Breast epithelium (tissue), 4 donors: Measurements from ENCODE around the gene ANO3. TPM values are rescaled to one million over a fixed set of nuclear protein-coding genes. Genes with fewer than 3 reads are reported as not detected.
"Not testable (repeated sequence)": the region's sequence is repeated elsewhere in the genome, so short reads cannot be mapped to it uniquely, and the experiment has no call there.

Experiments used
- DNase-seq, 2 donors: peaks; one replicate each; pipeline ENCODE4 v3.0.0-alpha.2; 2019; ENCODE audit warnings: low spot score in 2 of 2
- H3K27ac ChIP-seq, 2 donors: fragments of 200-600 bp; sonication (generic) in 1 of 2; one replicate each; pipeline ENCODE4 v1.5.1; 2016 to 2019; ENCODE audit warnings: mild to moderate bottlenecking in 1 of 2
- H3K27me3 ChIP-seq, 2 donors: fragments of 200-600 bp; sonication (generic) in 1 of 2; one replicate each; pipeline versions ENCODE4 v1.5.1 to v1.6.0; 2017 to 2019; ENCODE audit warnings: control low read depth in 1 of 2, mild to moderate bottlenecking in 1 of 2
- H3K36me3 ChIP-seq: fragments of 200-600 bp; one replicate; pipeline ENCODE4 v1.5.1; 2019
- H3K4me1 ChIP-seq, 2 donors: fragments of 200-600 bp; sonication (generic); one replicate each; pipeline ENCODE4 v1.5.1; 2016 to 2019; ENCODE audit warnings: control low read depth in 1 of 2
- H3K4me3 ChIP-seq, 3 donors: fragments of 200-600 bp; sonication (generic); 1 replicate in 2 of 3; 2 replicates in 1 of 3; pipeline ENCODE4 v1.5.1; 2016 to 2019; ENCODE audit warnings: mild to moderate bottlenecking in 3 of 3, moderate library complexity in 2 of 3
- H3K9me3 ChIP-seq, 2 donors: fragments of 200-600 bp; sonication (generic) in 1 of 2; one replicate each; pipeline ENCODE4 v1.5.1; 2016 to 2019; ENCODE audit warnings: control low read depth in 1 of 2
- POLR2A ChIP-seq: fragments of 450-650 bp; IDR thresholded peaks from one replicate; pipeline ENCODE4 v1.6.1; 2016; ENCODE audit warnings: antibody characterized with exemption, mild to moderate bottlenecking, moderate library complexity
- POLR2AphosphoS5 ChIP-seq, 3 donors: sonication (generic); formaldehyde crosslinking; IDR thresholded peaks; one replicate each; pipeline ENCODE4 v1.6.1; 2017; ENCODE audit warnings: antibody characterized with exemption in 3 of 3
- intact Hi-C: fragments of 100-400 bp; cut with DNase I; formaldehyde crosslinking; loops from one replicate; pipeline ENCODE4 v1.15.1; 2023; ENCODE audit warnings: low total_unique reads
- total RNA-seq, 3 donors: library from RNA; depleted of rRNA; stranded (reverse); fragments of >200 nt; gene quantifications; one replicate each; pipeline ENCODE4 v1.1.0, GENCODE V29; 2016
- TF ChIP-seq, protein P1 (sequence below), 3 donors: fragments of 450-650 bp; IDR thresholded peaks; one replicate each; pipeline ENCODE4 v1.5.1; 2016 to 2017; ENCODE audit warnings: antibody characterized with exemption in 3 of 3, mild to moderate bottlenecking in 3 of 3, moderate library complexity in 3 of 3

The ANO3 gene
- total RNA-seq, 3 donors from 2014 or later = 0.29 to 9.0 (median 0.66) TPM

- DNase-seq = no peak
- Histone ChIP-seq H3K27ac (no peak overlapping the region), H3K4me3 (no peak overlapping the region), H3K27me3 (peaks cover 0 to 3% of the 10 kb centered on the region in 2 donors), H3K9me3 (no peaks in the 10 kb centered on the region), H3K36me3 (no peaks in the 10 kb centered on the region), H3K4me1 (no peaks in the 10 kb centered on the region)
- TF ChIP-seq POLR2AphosphoS5 (IDR thresholded peaks at IDR 0.05) = no peak
- TF ChIP-seq, protein P1, sequence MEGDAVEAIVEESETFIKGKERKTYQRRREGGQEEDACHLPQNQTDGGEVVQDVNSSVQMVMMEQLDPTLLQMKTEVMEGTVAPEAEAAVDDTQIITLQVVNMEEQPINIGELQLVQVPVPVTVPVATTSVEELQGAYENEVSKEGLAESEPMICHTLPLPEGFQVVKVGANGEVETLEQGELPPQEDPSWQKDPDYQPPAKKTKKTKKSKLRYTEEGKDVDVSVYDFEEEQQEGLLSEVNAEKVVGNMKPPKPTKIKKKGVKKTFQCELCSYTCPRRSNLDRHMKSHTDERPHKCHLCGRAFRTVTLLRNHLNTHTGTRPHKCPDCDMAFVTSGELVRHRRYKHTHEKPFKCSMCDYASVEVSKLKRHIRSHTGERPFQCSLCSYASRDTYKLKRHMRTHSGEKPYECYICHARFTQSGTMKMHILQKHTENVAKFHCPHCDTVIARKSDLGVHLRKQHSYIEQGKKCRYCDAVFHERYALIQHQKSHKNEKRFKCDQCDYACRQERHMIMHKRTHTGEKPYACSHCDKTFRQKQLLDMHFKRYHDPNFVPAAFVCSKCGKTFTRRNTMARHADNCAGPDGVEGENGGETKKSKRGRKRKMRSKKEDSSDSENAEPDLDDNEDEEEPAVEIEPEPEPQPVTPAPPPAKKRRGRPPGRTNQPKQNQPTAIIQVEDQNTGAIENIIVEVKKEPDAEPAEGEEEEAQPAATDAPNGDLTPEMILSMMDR (IDR thresholded peaks at IDR 0.05) = peak; percentile 43 to 64 (median 50)
- TF ChIP-seq POLR2A = no peak
- intact Hi-C loops = no loop called here
Observed at GRCh38 chr11:26297189-26297975, 34.5 kb upstream of the ANO3 start.

DNA sequence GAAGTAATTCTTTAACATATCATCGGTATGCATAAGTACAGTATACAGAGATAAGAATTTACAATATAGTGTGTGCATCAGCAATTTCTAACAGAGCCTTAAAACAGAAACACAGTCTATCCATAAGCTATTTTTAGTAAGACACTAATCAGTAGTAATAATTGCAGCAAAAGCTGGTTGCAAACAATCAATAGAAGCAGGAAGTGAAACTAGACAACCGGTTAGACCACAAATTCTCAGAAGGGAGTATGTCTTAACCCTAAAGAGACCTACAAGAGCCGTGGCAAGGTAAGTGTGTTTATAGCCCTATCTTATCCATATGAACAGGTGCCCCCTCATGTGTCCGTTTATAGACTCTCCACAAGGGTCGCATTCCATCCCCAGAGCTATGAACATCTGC is 15.6 kb upstream of the ANO3 start:
- H3K9me3 ChIP-seq, H3K4me1 ChIP-seq, H3K4me3 ChIP-seq, H3K27me3 ChIP-seq, intact Hi-C loops, H3K27ac ChIP-seq, DNase-seq, H3K36me3 ChIP-seq: not testable (repeated sequence)

GRCh38 chr11:26319906-26320305 is 12.0 kb upstream of the ANO3 start:
- intact Hi-C loops = no loop called here

GRCh38 chr11:26321516-26321915 is 10.4 kb upstream of the ANO3 start:
- no peaks in the 10 kb centered on the region for H3K27me3 ChIP-seq
- TF ChIP-seq POLR2AphosphoS5 (IDR thresholded peaks at IDR 0.05) = no peak
- TF ChIP-seq, protein P1 (IDR thresholded peaks at IDR 0.05) = no peak
- no peak overlapping the region for H3K27ac ChIP-seq
- intact Hi-C loops = no loop called here
- H3K36me3 ChIP-seq = no peaks in the 10 kb centered on the region
- H3K4me3 ChIP-seq = no peak overlapping the region
- H3K4me1 ChIP-seq = no peaks in the 10 kb centered on the region
- no peaks in the 10 kb centered on the region for H3K9me3 ChIP-seq
- no peak for DNase-seq

More at GRCh38 chr11:26319906-26320305, 12.0 kb upstream of the ANO3 start:
- Histone ChIP-seq H3K36me3 (no peaks in the 10 kb centered on the region), H3K4me3 (no peak overlapping the region), H3K4me1 (no peaks in the 10 kb centered on the region), H3K27ac (no peak overlapping the region), H3K27me3 (no peaks in the 10 kb centered on the region), H3K9me3 (no peaks in the 10 kb centered on the region)
- no peak for DNase-seq
- TF ChIP-seq POLR2AphosphoS5 (IDR thresholded peaks at IDR 0.05) (no peak), POLR2A (no peak)
- TF ChIP-seq, protein P1 (IDR thresholded peaks at IDR 0.05) = no peak

- TF ChIP-seq, protein P1 (IDR thresholded peaks at IDR 0.05) = no peak
- TF ChIP-seq POLR2AphosphoS5 (IDR thresholded peaks at IDR 0.05) (no peak), POLR2A (no peak)
- H3K4me3 ChIP-seq = no peak overlapping the region
- intact Hi-C loops = no loop called here
Observed at GRCh38 chr11:26322335-26323067, 9.4 kb upstream of the ANO3 start.

More at GRCh38 chr11:26322335-26323067, 9.4 kb upstream of the ANO3 start:
- Histone ChIP-seq H3K27ac (no peak overlapping the region), H3K9me3 (no peaks in the 10 kb centered on the region), H3K4me1 (no peaks in the 10 kb centered on the region), H3K36me3 (no peaks in the 10 kb centered on the region), H3K27me3 (no peaks in the 10 kb centered on the region)
- no peak for DNase-seq
